ENCODE results near the gene EFHC2.
A peak's percentile ranks its signal among the peaks of the same experiment; 100 is the strongest.

Gene EFHC2

GRCh38 chrX:44343412-44344141 is at the start of gene EFHC2:
TSS of gene EFHC2 (minus strand) at chrX:44343672. CDS start at chrX:44343588, 84 bp downstream.
- H3K9ac ChIP-seq (ENCODE audit: low read depth, low read length) = peak within 1 kb of the TSS; percentile 53
- H3K4me1 ChIP-seq (ENCODE audit: insufficient read depth, low read length) = no peaks in the 10 kb centered on the region
- no peaks in the 10 kb centered on the region for H3K36me3 ChIP-seq (ENCODE audit: insufficient read depth, low read length)
- no peaks in the 10 kb centered on the region for H3K9me3 ChIP-seq (ENCODE audit: control insufficient read depth, insufficient read depth, low read length)

- no peaks in the 10 kb centered on the region for H3K4me1 ChIP-seq (ENCODE audit: insufficient read depth, low read length)
- no peak overlapping the region for H3K9ac ChIP-seq (ENCODE audit: low read depth, low read length)
- H3K36me3 ChIP-seq (ENCODE audit: insufficient read depth, low read length) = no peaks in the 10 kb centered on the region
- H3K9me3 ChIP-seq (ENCODE audit: control insufficient read depth, insufficient read depth, low read length) = 0 out of 2 replicates have a peak, but pooled peaks cover 3% of the 10 kb centered on the region
These were observed 49.3 kb upstream of the EFHC2 start for GRCh38 chrX:44392767-44393166.

GRCh38 chrX:44384688-44385338 is 41.3 kb upstream of the EFHC2 start:
- H3K9ac ChIP-seq (ENCODE audit: low read depth, low read length) = no peak overlapping the region
- H3K9me3 ChIP-seq (ENCODE audit: control insufficient read depth, insufficient read depth, low read length) = 0 out of 2 replicates have a peak, but pooled peaks cover 3% of the 10 kb centered on the region
- no peaks in the 10 kb centered on the region for H3K4me1 ChIP-seq (ENCODE audit: insufficient read depth, low read length)
- H3K36me3 ChIP-seq (ENCODE audit: insufficient read depth, low read length) = no peaks in the 10 kb centered on the region

- no peaks in the 10 kb centered on the region for H3K36me3 ChIP-seq (ENCODE audit: insufficient read depth, low read length)
- 0 out of 2 replicates have a peak, but pooled peaks cover under 1% of the 10 kb centered on the region for H3K9me3 ChIP-seq (ENCODE audit: control insufficient read depth, insufficient read depth, low read length)
- no peaks in the 10 kb centered on the region for H3K4me1 ChIP-seq (ENCODE audit: insufficient read depth, low read length)
- no peak overlapping the region for H3K9ac ChIP-seq (ENCODE audit: low read depth, low read length)
These were observed 39.4 kb upstream of the EFHC2 start for GRCh38 chrX:44382871-44383270.

- Histone ChIP-seq H3K36me3 (ENCODE audit: insufficient read depth, low read length) (no peaks in the 10 kb centered on the region), H3K9ac (ENCODE audit: low read depth, low read length) (no peak overlapping the region), H3K4me1 (ENCODE audit: insufficient read depth, low read length) (no peaks in the 10 kb centered on the region), H3K9me3 (ENCODE audit: control insufficient read depth, insufficient read depth, low read length) (no peaks in the 10 kb centered on the region)
These were observed 9.3 kb upstream of the EFHC2 start for GRCh38 chrX:44352758-44353157.

GRCh38 chrX:44349561-44349960 is 6.1 kb upstream of the EFHC2 start:
- Histone ChIP-seq H3K4me1 (ENCODE audit: insufficient read depth, low read length) (no peaks in the 10 kb centered on the region), H3K9ac (ENCODE audit: low read depth, low read length) (no peak overlapping the region), H3K9me3 (ENCODE audit: control insufficient read depth, insufficient read depth, low read length) (no peaks in the 10 kb centered on the region), H3K36me3 (ENCODE audit: insufficient read depth, low read length) (no peaks in the 10 kb centered on the region)

GRCh38 chrX:44344687-44345086 is 1.2 kb upstream of the EFHC2 start:
- no peaks in the 10 kb centered on the region for H3K4me1 ChIP-seq (ENCODE audit: insufficient read depth, low read length)
- peak overlapping the region; percentile 53; the same call in 1 of the 2 replicates for H3K9ac ChIP-seq (ENCODE audit: low read depth, low read length)
- H3K9me3 ChIP-seq (ENCODE audit: control insufficient read depth, insufficient read depth, low read length) = no peaks in the 10 kb centered on the region
- no peaks in the 10 kb centered on the region for H3K36me3 ChIP-seq (ENCODE audit: insufficient read depth, low read length)

GRCh38 chrX:44344194-44344593 is 722 bp upstream of the EFHC2 start:
- Histone ChIP-seq H3K9me3 (ENCODE audit: control insufficient read depth, insufficient read depth, low read length) (no peaks in the 10 kb centered on the region), H3K36me3 (ENCODE audit: insufficient read depth, low read length) (no peaks in the 10 kb centered on the region), H3K4me1 (ENCODE audit: insufficient read depth, low read length) (no peaks in the 10 kb centered on the region), H3K9ac (ENCODE audit: low read depth, low read length) (peak overlapping the region; percentile 53; the same call in 1 of the 2 replicates)

GRCh38 chrX:44342866-44343265 is 606 bp downstream of the EFHC2 start:
- Histone ChIP-seq H3K9ac (ENCODE audit: low read depth, low read length) (peak overlapping the region; percentile 53; the same call in 1 of the 2 replicates), H3K9me3 (ENCODE audit: control insufficient read depth, insufficient read depth, low read length) (no peaks in the 10 kb centered on the region), H3K4me1 (ENCODE audit: insufficient read depth, low read length) (no peaks in the 10 kb centered on the region)

GRCh38 chrX:44338361-44338760 is 5.1 kb downstream of the EFHC2 start:
- Histone ChIP-seq H3K9ac (ENCODE audit: low read depth, low read length) (no peak overlapping the region), H3K9me3 (ENCODE audit: control insufficient read depth, insufficient read depth, low read length) (no peaks in the 10 kb centered on the region), H3K4me1 (ENCODE audit: insufficient read depth, low read length) (no peaks in the 10 kb centered on the region), H3K36me3 (ENCODE audit: insufficient read depth, low read length) (no peaks in the 10 kb centered on the region)

More at GRCh38 chrX:44342866-44343265, 606 bp downstream of the EFHC2 start:
- no peaks in the 10 kb centered on the region for H3K36me3 ChIP-seq (ENCODE audit: insufficient read depth, low read length)

GRCh38 chrX:44332437-44332836 is 11.0 kb downstream of the EFHC2 start:
- H3K9ac ChIP-seq (ENCODE audit: low read depth, low read length) = no peak overlapping the region
- H3K36me3 ChIP-seq (ENCODE audit: insufficient read depth, low read length) = no peaks in the 10 kb centered on the region
- no peaks in the 10 kb centered on the region for H3K9me3 ChIP-seq (ENCODE audit: control insufficient read depth, insufficient read depth, low read length)
- no peaks in the 10 kb centered on the region for H3K4me1 ChIP-seq (ENCODE audit: insufficient read depth, low read length)

- H3K36me3 ChIP-seq (ENCODE audit: insufficient read depth, low read length) = no peaks in the 10 kb centered on the region
- no peaks in the 10 kb centered on the region for H3K4me1 ChIP-seq (ENCODE audit: insufficient read depth, low read length)
- H3K9me3 ChIP-seq (ENCODE audit: control insufficient read depth, insufficient read depth, low read length) = no peaks in the 10 kb centered on the region
- no peak overlapping the region for H3K9ac ChIP-seq (ENCODE audit: low read depth, low read length)
These were observed 13.2 kb downstream of the EFHC2 start for GRCh38 chrX:44330227-44330626.

GRCh38 chrX:44319550-44319949 is 23.9 kb downstream of the EFHC2 start:
- no peaks in the 10 kb centered on the region for H3K36me3 ChIP-seq (ENCODE audit: insufficient read depth, low read length)
- no peaks in the 10 kb centered on the region for H3K4me1 ChIP-seq (ENCODE audit: insufficient read depth, low read length)
- H3K9me3 ChIP-seq (ENCODE audit: control insufficient read depth, insufficient read depth, low read length) = peaks cover 2% of the 10 kb centered on the region; the same call in 1 of the 2 replicates
- H3K9ac ChIP-seq (ENCODE audit: low read depth, low read length) = no peak overlapping the region

- Histone ChIP-seq H3K9ac (ENCODE audit: low read depth, low read length) (no peak overlapping the region), H3K36me3 (ENCODE audit: insufficient read depth, low read length) (no peaks in the 10 kb centered on the region), H3K4me1 (ENCODE audit: insufficient read depth, low read length) (no peaks in the 10 kb centered on the region)
These were observed 26.3 kb downstream of the EFHC2 start for GRCh38 chrX:44317181-44317580.

GRCh38 chrX:44314808-44315207 is 28.7 kb downstream of the EFHC2 start:
- Histone ChIP-seq H3K36me3 (ENCODE audit: insufficient read depth, low read length) (no peaks in the 10 kb centered on the region), H3K4me1 (ENCODE audit: insufficient read depth, low read length) (no peaks in the 10 kb centered on the region; the same call in 1 of the 2 replicates), H3K9ac (ENCODE audit: low read depth, low read length) (no peak overlapping the region), H3K9me3 (ENCODE audit: control insufficient read depth, insufficient read depth, low read length) (no peaks in the 10 kb centered on the region; the same call in 1 of the 2 replicates)

More at GRCh38 chrX:44317181-44317580, 26.3 kb downstream of the EFHC2 start:
- H3K9me3 ChIP-seq (ENCODE audit: control insufficient read depth, insufficient read depth, low read length) = no peaks in the 10 kb centered on the region; the same call in 1 of the 2 replicates

Data from ES-I3 (cell line).